ENCODE data around the gene GIN1. TPM values are rescaled to one million over a fixed set of nuclear protein-coding genes. Genes with fewer than 3 reads are reported as not detected.

Gene GIN1
- total and polyA plus RNA-seq, 10 of the 15 experiments (the other 5 are each of a cell fraction or from before 2014, with no cell fraction given): 3.3 to 9.7 (median 6.8) TPM

DNA sequence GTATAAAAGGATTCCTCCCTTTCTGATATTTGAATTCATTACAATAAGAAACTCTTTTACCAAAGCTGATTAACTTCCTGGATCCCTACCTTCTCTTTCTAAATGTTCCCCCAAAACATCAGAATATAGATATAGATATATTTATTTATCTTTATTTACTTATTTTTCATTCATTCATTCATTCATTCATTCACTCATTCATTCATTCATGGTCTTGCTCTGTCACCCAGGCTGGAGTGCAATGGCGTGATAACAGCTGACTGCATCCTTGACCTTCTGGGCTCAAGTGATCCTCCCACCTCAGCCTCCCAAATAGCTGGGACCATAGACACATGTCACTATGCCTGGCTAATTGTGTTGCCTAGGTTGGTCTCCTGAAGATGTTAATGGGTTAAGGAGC is 30.7 kb downstream of the GIN1 start:
- FAIRE-seq: no peak
- DNase-seq (ENCODE audit: low read depth, low spot score): no peak
- POLR2A ChIA-PET: no interaction called here
- no peak for ATAC-seq
- H3K27ac ChIP-seq (ENCODE audit: control insufficient read depth, insufficient read depth): no peak overlapping the region
- H4K20me1 ChIP-seq (ENCODE audit: control insufficient read depth, insufficient read depth): no peaks in the 10 kb centered on the region
- H2AFZ ChIP-seq (ENCODE audit: control insufficient read depth, low read depth, low read length): no peak overlapping the region
- intact Hi-C loops (cut with micrococcal nuclease; ENCODE audit: unreplicated experiment) (no loop called here), in situ Hi-C loops (cut with MboI) (no loop called here)
- WGBS (ENCODE audit: insufficient coverage, insufficient replicate concordance, low lambda C conversion rate, missing lambda C conversion rate): 96% methylated on average over 1 of the region's 1 CpG
- H3K36me3 ChIP-seq (ENCODE audit: control insufficient read depth in 2 of 2, insufficient read depth in 2 of 2, low read length in 1 of 2): peaks cover 0 to 7% of the 10 kb centered on the region in 2 experiments; a peak in 1 of 4 replicates
- no peaks in the 10 kb centered on the region for H3K4me1 ChIP-seq (ENCODE audit: control insufficient read depth, insufficient read depth, low read length)
- TF ChIP-seq RCOR1 (conservative IDR thresholded peaks at IDR 0.05; ENCODE audit: low read depth, low read length) (no peak), KLF5 (IDR thresholded peaks at IDR 0.05; ENCODE audit: partially characterized antibody) (no peak), DPF2 (IDR thresholded peaks at IDR 0.05) (no peak), EGR1 (IDR thresholded peaks at IDR 0.05; ENCODE audit: borderline replicate concordance in 1 of 2, low read depth in 2 of 2, low read length in 2 of 2) (no peak), ZNF24 (IDR thresholded peaks at IDR 0.05) (peak; percentile 76; the same call in 1 of the 2 replicates)
- TF ChIP-seq, protein P1, sequence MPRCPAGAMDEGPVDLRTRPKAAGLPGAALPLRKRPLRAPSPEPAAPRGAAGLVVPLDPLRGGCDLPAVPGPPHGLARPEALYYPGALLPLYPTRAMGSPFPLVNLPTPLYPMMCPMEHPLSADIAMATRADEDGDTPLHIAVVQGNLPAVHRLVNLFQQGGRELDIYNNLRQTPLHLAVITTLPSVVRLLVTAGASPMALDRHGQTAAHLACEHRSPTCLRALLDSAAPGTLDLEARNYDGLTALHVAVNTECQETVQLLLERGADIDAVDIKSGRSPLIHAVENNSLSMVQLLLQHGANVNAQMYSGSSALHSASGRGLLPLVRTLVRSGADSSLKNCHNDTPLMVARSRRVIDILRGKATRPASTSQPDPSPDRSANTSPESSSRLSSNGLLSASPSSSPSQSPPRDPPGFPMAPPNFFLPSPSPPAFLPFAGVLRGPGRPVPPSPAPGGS (IDR thresholded peaks at IDR 0.05; ENCODE audit: borderline replicate concordance, insufficient read depth, low read depth, low read length, poor library complexity, severe bottlenecking): no peak
- TF ChIP-seq, protein P2, sequence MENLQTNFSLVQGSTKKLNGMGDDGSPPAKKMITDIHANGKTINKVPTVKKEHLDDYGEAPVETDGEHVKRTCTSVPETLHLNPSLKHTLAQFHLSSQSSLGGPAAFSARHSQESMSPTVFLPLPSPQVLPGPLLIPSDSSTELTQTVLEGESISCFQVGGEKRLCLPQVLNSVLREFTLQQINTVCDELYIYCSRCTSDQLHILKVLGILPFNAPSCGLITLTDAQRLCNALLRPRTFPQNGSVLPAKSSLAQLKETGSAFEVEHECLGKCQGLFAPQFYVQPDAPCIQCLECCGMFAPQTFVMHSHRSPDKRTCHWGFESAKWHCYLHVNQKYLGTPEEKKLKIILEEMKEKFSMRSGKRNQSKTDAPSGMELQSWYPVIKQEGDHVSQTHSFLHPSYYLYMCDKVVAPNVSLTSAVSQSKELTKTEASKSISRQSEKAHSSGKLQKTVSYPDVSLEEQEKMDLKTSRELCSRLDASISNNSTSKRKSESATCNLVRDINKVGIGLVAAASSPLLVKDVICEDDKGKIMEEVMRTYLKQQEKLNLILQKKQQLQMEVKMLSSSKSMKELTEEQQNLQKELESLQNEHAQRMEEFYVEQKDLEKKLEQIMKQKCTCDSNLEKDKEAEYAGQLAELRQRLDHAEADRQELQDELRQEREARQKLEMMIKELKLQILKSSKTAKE (IDR thresholded peaks at IDR 0.05; ENCODE audit: low read depth, poor library complexity, severe bottlenecking): no peak
- H3K4me2 ChIP-seq (ENCODE audit: control insufficient read depth, insufficient read depth): no peak overlapping the region
- H3K9ac ChIP-seq (ENCODE audit: control insufficient read depth, insufficient read depth, low read length): no peak overlapping the region
- no peaks in the 10 kb centered on the region for H3K79me2 ChIP-seq (ENCODE audit: control insufficient read depth, insufficient read depth, low read length)
- SMC1A ChIA-PET (ENCODE audit: uncharacterized antibody, unreplicated experiment): no interaction called here
- BruUV-seq (replicated peaks): no TSS peak
- CTCF ChIA-PET: interaction anchor here (1.4 kb wide), 1 partner anchor 51 kb away, joined by 4 read pairs; no protein-coding TSS in a partner anchor
- no peak overlapping the region for H3K4me3 ChIP-seq
- H3K9me3 ChIP-seq (replicated peaks; ENCODE audit: control insufficient read depth, insufficient read depth, low read length): no peaks in the 10 kb centered on the region; the same call in 2 of the 3 replicates
- no peaks in the 10 kb centered on the region for H3K27me3 ChIP-seq (replicated peaks in 1 of 2; ENCODE audit: control insufficient read depth in 2 of 2, insufficient read depth in 2 of 2, low read length in 1 of 2)
- RAD21 ChIA-PET (ENCODE audit: unreplicated experiment): no interaction called here
